Activated CD8-positive, alpha-beta memory T cell treated with anti-CD3 and anti-CD28 coated beads for 1 hour (primary cell): ENCODE measurements around the gene ACTN2.

Experiments used
- DNase-seq, 2 donors: peaks; one replicate each; pipeline ENCODE4 v3.0.0-alpha.2; 2020; ENCODE audit warnings: low read depth in 1 of 2; ENCODE audit errors: extremely low read depth in 1 of 2

The ACTN2 gene

GRCh38 chr1:236689713-236690569 is 3.6 kb downstream of the ACTN2 start:
- DNase-seq, result no peak

GRCh38 chr1:236691348-236691747 is 5.0 kb downstream of the ACTN2 start:
- no peak for DNase-seq

- no peak for DNase-seq
These were observed 5.8 kb downstream of the ACTN2 start for GRCh38 chr1:236692128-236692527.

GRCh38 chr1:236692742-236693141 is 6.4 kb downstream of the ACTN2 start:
- no peak for DNase-seq

- DNase-seq, result no peak
These were observed 13.1 kb downstream of the ACTN2 start for GRCh38 chr1:236699366-236699765.

- no peak for DNase-seq
These were observed 14.6 kb downstream of the ACTN2 start for GRCh38 chr1:236700903-236701302.

GRCh38 chr1:236701782-236702181 is 15.5 kb downstream of the ACTN2 start:
- DNase-seq, result no peak

- no peak for DNase-seq
These were observed 16.6 kb downstream of the ACTN2 start for GRCh38 chr1:236702791-236703394.

- DNase-seq, result no peak
These were observed 19.5 kb downstream of the ACTN2 start for GRCh38 chr1:236705771-236706170.

GRCh38 chr1:236706183-236706582 is 19.9 kb downstream of the ACTN2 start:
- DNase-seq, result no peak

GRCh38 chr1:236710328-236710892 is 24.1 kb downstream of the ACTN2 start:
- DNase-seq, result no peak

GRCh38 chr1:236716160-236716559 is 29.9 kb downstream of the ACTN2 start:
- DNase-seq, result no peak

GRCh38 chr1:236717811-236718210 is 31.5 kb downstream of the ACTN2 start:
- DNase-seq, result no peak

GRCh38 chr1:236718328-236718727 is 32.0 kb downstream of the ACTN2 start:
- no peak for DNase-seq

GRCh38 chr1:236720206-236720605 is 33.9 kb downstream of the ACTN2 start:
- no peak for DNase-seq

- DNase-seq, result no peak
These were observed 34.3 kb downstream of the ACTN2 start for GRCh38 chr1:236720611-236721010.

- no peak for DNase-seq
These were observed 37.8 kb downstream of the ACTN2 start for GRCh38 chr1:236724049-236724448.

GRCh38 chr1:236724506-236724905 is 38.2 kb downstream of the ACTN2 start:
- DNase-seq, result no peak

GRCh38 chr1:236725668-236726067 is 39.4 kb downstream of the ACTN2 start:
- no peak for DNase-seq

- DNase-seq, result no peak
These were observed 41.2 kb downstream of the ACTN2 start for GRCh38 chr1:236727521-236727920.

GRCh38 chr1:236728752-236729151 is 42.5 kb downstream of the ACTN2 start:
- DNase-seq, result no peak

GRCh38 chr1:236733653-236734052 is 47.4 kb downstream of the ACTN2 start:
- no peak for DNase-seq
